ENCODE data around the gene C4BPA. TPM values are rescaled to one million over a fixed set of nuclear protein-coding genes. Genes with fewer than 3 reads are reported as not detected.

The C4BPA gene
- polyA plus RNA-seq, 5 donors, result 0.24 to 6.1 (median 0.42) TPM

- DNase-seq, result no peak
Measured at GRCh38 chr1:207112616-207113296, 8.7 kb downstream of the C4BPA start.

GRCh38 chr1:207115269-207115668 is 11.2 kb downstream of the C4BPA start:
- no peak for DNase-seq

DNA sequence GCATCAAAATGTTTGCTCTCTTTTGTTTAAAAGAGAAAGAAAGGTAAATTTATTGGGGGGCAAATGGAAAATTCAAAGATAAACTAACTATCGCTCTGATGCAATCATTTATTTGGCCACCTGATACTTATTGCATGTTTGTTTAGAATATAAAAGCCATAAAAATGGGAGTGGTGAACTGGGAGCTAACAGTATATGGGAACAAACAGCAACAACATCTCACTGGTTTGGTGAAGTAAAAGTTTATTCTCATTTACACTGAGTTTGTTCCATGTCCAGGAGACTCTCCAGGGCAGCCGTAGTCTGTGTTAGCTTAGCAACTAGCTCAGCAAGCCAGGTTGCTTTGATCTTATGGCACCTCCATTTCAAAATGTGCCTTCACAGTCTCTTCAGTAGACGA is 20.4 kb downstream of the C4BPA start:
- no peak for DNase-seq

GRCh38 chr1:207128336-207128921 is 24.4 kb downstream of the C4BPA start:
- DNase-seq, result no peak

DNA sequence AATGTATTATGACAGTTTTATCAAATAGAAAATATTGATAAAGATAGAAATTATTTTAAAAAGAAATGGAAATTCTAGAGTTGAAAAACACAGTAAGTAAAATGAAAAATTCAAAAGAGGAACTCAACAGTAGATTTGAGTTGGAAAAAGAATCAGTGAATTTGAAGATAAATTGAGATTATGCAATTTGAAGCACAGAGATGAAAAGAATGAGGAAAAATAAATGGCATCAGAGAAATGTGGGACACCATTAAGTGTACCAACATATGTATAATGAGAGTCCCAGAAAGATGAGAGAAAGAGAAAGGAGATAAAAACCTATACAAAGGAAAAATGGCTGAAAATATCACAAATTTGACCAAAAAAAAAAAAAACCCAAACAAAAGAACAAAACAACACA is 25.0 kb downstream of the C4BPA start:
- DNase-seq, result no peak

- no peak for DNase-seq
Measured at GRCh38 chr1:207130252-207131036, 26.4 kb downstream of the C4BPA start.

- no peak for DNase-seq
Measured at GRCh38 chr1:207131163-207131562, 27.1 kb downstream of the C4BPA start.

DNA sequence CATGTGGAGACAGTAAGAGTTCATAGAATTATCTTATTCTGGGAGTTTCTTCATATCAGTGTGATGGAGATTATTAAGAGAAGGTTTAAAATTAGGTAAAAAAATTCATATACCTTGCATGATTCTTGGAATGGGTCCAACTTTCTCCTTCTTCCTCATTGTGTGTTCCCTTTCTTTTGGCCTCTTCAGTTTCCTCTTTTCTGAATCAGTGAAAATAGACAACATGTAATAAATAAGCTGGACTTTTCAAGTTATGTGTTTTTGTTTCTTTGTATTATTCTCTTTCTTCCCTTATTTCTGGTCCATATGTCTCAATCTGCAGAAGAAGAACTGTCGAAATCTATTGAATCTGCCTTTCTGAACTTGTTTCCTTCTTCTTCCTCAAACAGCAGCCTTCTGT is 30.5 kb downstream of the C4BPA start:
- DNase-seq, result no peak

DNA sequence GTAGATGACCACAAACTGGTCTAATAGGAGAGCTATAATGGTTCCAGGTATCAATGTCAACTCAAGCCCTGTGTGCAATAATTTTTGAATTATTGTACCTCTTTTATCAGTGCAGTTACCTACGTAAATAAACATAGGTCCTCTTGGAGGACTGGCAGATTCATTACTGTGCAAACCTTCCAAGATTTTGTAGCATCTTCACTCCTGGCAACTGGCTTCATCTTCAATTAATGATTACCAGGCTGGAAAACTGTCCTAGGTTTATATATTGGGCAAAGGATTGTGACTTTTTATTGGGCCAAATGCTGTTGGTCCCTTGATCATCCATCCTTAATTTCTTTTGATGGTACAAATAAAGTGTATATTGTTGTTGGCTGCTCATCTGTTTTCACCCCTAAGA is 35.6 kb downstream of the C4BPA start:
- DNase-seq, result no peak

DNA sequence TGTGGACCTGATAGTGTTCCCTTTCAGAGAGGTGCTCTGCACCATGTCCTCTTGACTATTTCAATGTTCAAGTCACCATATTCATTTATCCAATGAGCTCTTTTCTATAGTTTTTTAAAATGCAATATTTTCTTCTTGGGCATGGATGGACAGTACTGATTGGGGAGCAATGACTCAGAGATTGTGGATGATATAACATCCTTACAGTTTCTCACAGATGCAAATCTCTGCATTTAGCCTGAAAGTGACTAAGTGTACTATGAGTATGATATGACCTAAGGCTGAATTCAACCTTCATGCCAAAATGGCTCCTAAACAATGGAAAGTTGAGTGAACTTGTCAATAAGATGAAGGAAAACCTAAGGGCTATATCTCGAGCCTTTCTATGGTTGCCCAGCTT is 36.5 kb downstream of the C4BPA start:
- no peak for DNase-seq

DNA sequence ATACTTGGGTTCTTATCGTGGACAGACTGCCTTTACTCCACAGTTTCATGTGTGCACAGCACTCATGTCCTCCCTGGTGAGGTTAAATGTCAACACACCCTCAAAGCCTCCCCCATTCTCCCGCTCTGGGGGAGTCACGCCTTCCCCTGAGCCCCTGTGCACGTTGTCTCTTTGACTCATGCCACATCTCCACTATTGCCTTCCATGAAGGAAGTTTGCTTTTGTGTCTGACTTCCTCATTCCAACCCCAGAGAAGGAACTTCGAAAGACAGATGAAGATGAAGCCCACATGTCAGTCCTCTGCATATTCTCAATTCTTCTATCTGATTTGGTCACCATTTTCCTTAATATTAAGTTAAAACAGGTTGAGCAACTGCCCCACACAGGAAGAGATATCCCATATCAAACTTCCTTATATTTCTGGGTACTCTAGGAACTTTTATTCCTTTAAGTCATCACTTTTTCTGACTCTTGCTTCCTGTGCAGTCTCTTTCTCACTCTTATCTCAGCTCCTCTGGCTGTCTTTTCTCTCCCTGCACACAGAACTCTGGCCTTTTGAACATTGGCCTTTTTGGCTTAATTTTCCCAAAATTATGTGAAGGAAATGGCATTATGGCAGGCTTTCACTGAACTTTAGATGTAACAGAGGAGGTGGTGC is 41.5 kb downstream of the C4BPA start:
- DNase-seq, result no peak

DNA sequence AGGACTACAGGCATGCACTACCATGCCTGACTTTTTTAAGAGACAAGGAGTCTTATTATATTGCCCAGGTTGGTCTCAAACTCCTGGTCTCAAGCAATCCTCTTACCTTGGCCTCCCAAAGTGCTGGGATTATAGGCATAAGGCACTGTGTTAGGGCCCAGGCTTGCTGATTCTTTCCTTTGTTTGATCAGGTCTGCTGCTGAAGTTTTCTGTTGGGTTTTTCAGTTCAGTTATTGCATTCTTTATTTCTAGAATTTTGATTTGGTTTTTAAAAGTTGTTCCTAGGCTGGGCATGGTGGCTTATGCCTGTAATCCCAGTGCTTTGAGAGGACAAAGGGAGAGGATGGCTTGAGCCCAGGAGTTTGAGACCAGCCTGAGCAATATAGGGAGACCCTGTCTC is 47.9 kb downstream of the C4BPA start:
- no peak for DNase-seq

DNA sequence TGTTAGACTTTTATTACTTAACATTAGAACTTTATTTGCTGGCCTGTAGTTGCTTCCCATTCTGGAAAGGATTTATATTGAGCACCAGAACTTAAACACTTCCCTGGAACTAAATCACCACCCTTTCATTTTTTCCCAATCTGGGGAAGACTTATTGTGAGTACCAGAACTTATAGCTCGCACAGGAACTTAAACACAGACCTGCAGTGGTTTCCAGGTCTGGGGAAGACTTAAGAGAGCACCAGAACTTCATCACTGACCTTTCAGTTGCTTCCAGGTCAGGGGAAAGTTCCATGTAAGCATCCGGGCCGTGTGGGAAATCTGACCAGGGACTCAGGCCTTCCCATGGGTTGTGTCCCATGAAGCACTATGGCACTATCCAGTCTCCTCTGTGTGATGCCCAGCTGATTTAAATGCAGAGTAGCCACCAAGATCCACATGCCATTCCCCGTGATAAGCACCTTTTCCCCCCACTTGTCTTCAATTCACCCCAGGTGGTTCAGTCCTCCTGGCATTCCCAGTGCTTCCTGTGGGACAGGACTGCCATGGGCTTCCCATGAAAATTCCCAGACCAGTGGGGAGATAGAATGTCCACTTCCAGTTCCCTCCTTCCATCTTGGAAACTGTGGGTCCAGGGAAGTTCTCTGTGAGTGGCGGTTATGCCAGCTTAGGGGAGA is 48.9 kb downstream of the C4BPA start:
- no peak for DNase-seq

GRCh38 chr1:207155028-207155427 is 51.0 kb downstream of the C4BPA start:
- DNase-seq, result no peak

GRCh38 chr1:207156095-207156494 is 52.1 kb downstream of the C4BPA start:
- no peak for DNase-seq

DNA sequence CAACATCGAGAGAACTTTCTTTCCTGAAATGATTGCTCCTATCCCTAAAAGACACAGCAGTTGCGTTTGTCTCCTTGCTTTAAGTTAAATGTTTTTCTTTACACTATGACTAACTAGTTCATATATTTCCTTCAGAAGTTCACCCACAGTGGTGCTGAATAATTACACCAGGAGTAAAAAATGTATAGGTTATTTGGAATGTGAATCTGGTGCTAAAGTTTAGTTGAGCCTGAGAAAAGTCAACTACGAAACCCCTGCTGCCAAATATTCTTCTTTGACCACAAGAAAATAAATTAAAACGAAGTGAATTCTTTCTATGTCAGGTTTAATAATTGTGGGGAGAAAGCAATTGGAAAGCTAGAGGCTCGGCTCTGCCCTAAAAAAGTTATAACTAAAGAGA is 52.8 kb downstream of the C4BPA start:
- no peak for DNase-seq

- DNase-seq, result no peak
Measured at GRCh38 chr1:207164086-207164485, 60.1 kb downstream of the C4BPA start.

DNA sequence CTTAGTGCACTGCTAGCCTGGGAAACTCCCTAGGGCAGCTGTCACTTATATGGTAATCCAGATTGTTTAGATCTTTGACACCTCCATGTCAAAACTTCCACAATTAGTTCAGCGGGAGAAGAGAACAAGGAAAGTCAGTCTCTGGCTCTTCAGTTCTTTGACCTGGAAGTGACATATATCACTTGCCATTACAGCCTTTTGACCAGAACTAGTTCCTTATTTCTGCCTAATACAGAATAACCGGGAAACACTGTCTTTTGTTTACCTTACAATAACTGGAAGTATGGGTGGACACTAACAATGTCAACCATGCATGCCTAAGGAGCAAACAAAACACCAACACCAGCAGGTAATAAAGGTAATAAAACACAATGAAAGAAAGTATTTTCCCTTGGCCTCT is 68.3 kb downstream of the C4BPA start:
- DNase-seq, result peak in 1 of 2 donors; percentile 1

DNA sequence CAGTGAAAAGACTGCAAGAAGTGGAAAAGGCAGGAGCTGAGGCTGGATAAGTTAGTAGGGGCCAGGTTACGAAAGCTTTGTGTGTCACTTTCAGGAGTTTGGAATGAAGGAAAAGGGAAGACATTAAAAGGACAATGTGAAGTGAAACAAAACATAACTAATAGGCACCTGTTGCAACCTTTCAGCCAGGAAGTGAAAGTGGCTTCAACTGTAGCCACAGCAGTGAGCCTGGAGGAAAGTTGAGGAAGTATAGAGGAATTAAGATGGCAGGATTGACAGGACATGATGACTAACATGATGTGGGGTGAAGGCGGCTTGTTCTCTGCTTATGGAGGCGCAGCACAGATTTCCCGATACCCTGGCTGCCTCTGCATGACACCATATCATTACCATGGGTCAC is 68.9 kb downstream of the C4BPA start:
- no peak for DNase-seq

DNA sequence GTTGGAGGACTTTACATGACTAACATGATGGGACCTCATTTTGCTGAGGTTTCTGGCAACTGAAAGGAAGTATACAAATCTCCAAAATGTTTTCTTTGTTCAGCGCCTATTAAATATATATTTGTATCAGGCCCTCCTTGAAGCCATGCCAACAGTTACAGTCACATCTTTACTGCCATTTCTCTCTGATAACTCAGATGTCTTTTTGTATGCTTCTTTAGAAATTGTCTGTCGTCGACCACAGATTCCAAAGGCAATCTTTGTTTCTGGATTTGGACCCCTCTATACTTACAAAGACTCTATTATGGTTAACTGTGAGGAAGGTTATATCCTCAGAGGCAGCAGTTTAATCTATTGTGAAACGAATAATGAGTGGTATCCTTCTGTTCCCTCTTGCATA is 69.4 kb downstream of the C4BPA start:
- no peak for DNase-seq

GRCh38 chr1:207174913-207175312 is 70.9 kb downstream of the C4BPA start:
- no peak for DNase-seq

DNA sequence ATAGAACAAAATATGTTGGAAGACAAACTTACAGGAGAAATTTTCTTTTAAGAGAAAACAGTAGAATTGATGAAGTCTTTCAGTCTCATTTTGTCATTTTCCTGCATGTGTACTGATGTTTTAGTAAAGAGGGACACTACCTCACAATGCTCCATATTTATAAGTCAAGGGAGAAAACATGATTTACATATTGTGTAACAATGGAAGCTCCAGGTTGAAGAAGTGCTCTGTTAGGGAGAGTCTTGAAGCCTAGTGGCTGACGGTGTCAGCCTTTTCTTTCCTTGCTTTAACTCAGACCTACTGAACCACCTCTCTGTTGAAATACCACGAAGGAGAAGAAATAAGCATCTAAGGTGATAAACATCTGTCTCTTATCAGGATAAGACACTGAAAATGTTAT is 75.0 kb downstream of the C4BPA start:
- DNase-seq, result no peak
